ENCODE measurements around the gene SLC25A42. TPM values are rescaled to one million over a fixed set of nuclear protein-coding genes. Genes with fewer than 3 reads are reported as not detected.

Gene SLC25A42
- total and polyA plus RNA-seq, 2 donors (not counting 3 experiments of a cell fraction or from before 2014, with no cell fraction given): 6.2 to 6.3 TPM

DNA sequence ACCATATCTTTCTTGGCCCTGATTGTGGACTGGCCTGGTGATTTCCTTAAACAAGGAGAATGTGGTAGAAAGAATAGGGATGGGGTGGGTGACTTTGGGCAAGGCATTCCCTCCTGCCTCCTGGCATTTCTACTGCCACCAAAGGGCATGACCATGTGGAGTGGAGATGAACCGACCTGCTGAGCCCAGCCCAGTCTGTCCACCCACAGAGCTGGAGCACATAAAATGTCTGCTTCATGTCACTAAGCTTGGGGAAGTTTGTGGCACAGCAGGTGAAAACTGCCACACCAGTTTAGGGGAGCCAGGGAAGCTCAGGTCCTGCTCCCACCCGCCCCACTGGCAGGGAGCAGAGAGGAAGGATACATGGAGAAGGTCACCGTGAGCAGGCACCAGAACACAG lies 68.2 kb downstream of the SLC25A42 start:
- no peak for FAIRE-seq
- Histone ChIP-seq H3K9me3 (replicated peaks; ENCODE audit: control insufficient read depth, insufficient read depth, low read length) (no peaks in the 10 kb centered on the region), H3K79me2 (ENCODE audit: control insufficient read depth, insufficient read depth, low read length) (no peaks in the 10 kb centered on the region), H3K27ac (ENCODE audit: insufficient read depth, low read depth, low read length) (no peak overlapping the region), H3K27me3 (ENCODE audit: control insufficient read depth in 2 of 2, insufficient read depth in 2 of 2, low read length in 2 of 2) (no peaks in the 10 kb centered on the region), H3K4me2 (ENCODE audit: insufficient read depth, low read length) (no peak overlapping the region), H3K4me1 (ENCODE audit: control insufficient read depth, extremely low read depth, insufficient read depth, low read length) (no peaks in the 10 kb centered on the region), H3K4me3 (replicated peaks in 1 of 3; ENCODE audit: insufficient read depth in 1 of 3, low read depth in 1 of 3, low read length in 3 of 3) (no peak overlapping the region), H3K9me1 (replicated peaks; ENCODE audit: control insufficient read depth, extremely low read depth, insufficient read depth, low read length) (no peaks in the 10 kb centered on the region), H4K20me1 (replicated peaks; ENCODE audit: control insufficient read depth, extremely low read depth, insufficient read depth, low read length) (no peaks in the 10 kb centered on the region), H2AFZ (ENCODE audit: low read depth, low read length) (no peak overlapping the region), H3K36me3 (ENCODE audit: control insufficient read depth in 2 of 2, extremely low read depth in 1 of 2, insufficient read depth in 2 of 2, low read length in 2 of 2) (no peaks in the 10 kb centered on the region), H3K9ac (replicated peaks; ENCODE audit: extremely low read depth, insufficient read depth, low read length) (no peak overlapping the region)
- no TSS peak for BruUV-seq (replicated peaks)
- dilution Hi-C loops (cut with MboI; ENCODE audit: extremely low pct_ligation_motif_present, low sequenced_read_pairs): no loop called here
- TF ChIP-seq MYC (IDR thresholded peaks at IDR 0.05; ENCODE audit: low read depth, low read length) (no peak), POLR2A (IDR thresholded peaks at IDR 0.05; ENCODE audit: low read depth, low read length) (no peak), GATA2 (IDR thresholded peaks at IDR 0.05; ENCODE audit: insufficient read depth, insufficient read length, low read depth, low read length) (no peak), EZH2 (IDR thresholded peaks at IDR 0.05; ENCODE audit: borderline replicate concordance, low read depth, low read length, severe bottlenecking) (no peak), JUN (IDR thresholded peaks at IDR 0.05; ENCODE audit: borderline replicate concordance, insufficient read depth, insufficient read length, low read depth) (no peak), POLR2AphosphoS5 (IDR thresholded peaks at IDR 0.05; ENCODE audit: insufficient read depth, low read depth, low read length) (no peak), FOS (IDR thresholded peaks at IDR 0.05; ENCODE audit: borderline replicate concordance, insufficient read depth, low read length) (no peak)
- TF ChIP-seq, protein P1, sequence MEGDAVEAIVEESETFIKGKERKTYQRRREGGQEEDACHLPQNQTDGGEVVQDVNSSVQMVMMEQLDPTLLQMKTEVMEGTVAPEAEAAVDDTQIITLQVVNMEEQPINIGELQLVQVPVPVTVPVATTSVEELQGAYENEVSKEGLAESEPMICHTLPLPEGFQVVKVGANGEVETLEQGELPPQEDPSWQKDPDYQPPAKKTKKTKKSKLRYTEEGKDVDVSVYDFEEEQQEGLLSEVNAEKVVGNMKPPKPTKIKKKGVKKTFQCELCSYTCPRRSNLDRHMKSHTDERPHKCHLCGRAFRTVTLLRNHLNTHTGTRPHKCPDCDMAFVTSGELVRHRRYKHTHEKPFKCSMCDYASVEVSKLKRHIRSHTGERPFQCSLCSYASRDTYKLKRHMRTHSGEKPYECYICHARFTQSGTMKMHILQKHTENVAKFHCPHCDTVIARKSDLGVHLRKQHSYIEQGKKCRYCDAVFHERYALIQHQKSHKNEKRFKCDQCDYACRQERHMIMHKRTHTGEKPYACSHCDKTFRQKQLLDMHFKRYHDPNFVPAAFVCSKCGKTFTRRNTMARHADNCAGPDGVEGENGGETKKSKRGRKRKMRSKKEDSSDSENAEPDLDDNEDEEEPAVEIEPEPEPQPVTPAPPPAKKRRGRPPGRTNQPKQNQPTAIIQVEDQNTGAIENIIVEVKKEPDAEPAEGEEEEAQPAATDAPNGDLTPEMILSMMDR (IDR thresholded peaks at IDR 0.05; ENCODE audit: extremely low read depth in 1 of 2, insufficient read depth in 1 of 2, low read depth in 1 of 2, low read length in 2 of 2): no peak
- TF ChIP-seq, protein P2, sequence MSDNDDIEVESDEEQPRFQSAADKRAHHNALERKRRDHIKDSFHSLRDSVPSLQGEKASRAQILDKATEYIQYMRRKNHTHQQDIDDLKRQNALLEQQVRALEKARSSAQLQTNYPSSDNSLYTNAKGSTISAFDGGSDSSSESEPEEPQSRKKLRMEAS (IDR thresholded peaks at IDR 0.05; ENCODE audit: insufficient read depth, insufficient read length): no peak
- intact Hi-C loops (cut with micrococcal nuclease): no loop called here
- ChIA-PET POLR2A (no interaction called here), CTCF (no interaction called here)
- DNase-seq (ENCODE audit: low read depth, low spot score): no peak
